Vagina (tissue), 2 donors: Measurements from ENCODE around the gene NRP2. TPM values are rescaled to one million over a fixed set of nuclear protein-coding genes. Genes with fewer than 3 reads are reported as not detected.

Experiments
- DNase-seq, 2 donors: peaks; one replicate each; pipeline ENCODE4 v3.0.0-alpha.2; 2017; ENCODE audit errors: extremely low spot score in 2 of 2
- H3K27ac ChIP-seq: fragments of 200-600 bp; sonication (generic); one replicate; pipeline ENCODE4 v1.5.1; 2019
- H3K27me3 ChIP-seq: fragments of 200-600 bp; sonication (generic); one replicate; pipeline ENCODE4 v1.5.1; 2019
- H3K36me3 ChIP-seq, 2 donors: fragments of 200-600 bp; sonication (generic); one replicate each; pipeline ENCODE4 v1.5.1; 2017 to 2019
- H3K4me1 ChIP-seq: fragments of 200-600 bp; sonication (generic); one replicate; pipeline ENCODE4 v1.5.1; 2019
- H3K4me3 ChIP-seq, 2 donors: fragments of 200-600 bp; sonication (generic); 1 replicate in 1 of 2; 2 replicates in 1 of 2; pipeline ENCODE4 v1.5.1; 2016 to 2019
- H3K9me3 ChIP-seq: fragments of 200-600 bp; sonication (generic); one replicate; pipeline ENCODE4 v1.5.1; 2019
- POLR2A ChIP-seq, 2 donors: fragments of 450-650 bp; IDR thresholded peaks; one replicate each; pipeline ENCODE4 v1.6.1; 2017; ENCODE audit warnings: antibody characterized with exemption in 2 of 2, mild to moderate bottlenecking in 2 of 2, moderate library complexity in 2 of 2
- POLR2AphosphoS5 ChIP-seq, 2 donors: sonication (generic); formaldehyde crosslinking; IDR thresholded peaks; one replicate each; pipeline ENCODE4 v1.9.0; 2017; ENCODE audit warnings: antibody characterized with exemption in 2 of 2, mild to moderate bottlenecking in 2 of 2, low read depth in 1 of 2; ENCODE audit not compliant: insufficient read depth in 1 of 2
- intact Hi-C: fragments of 100-400 bp; cut with DNase I; formaldehyde crosslinking; loops from one replicate; pipeline ENCODE4 v1.15.1; 2023
- total RNA-seq: library from RNA; depleted of rRNA; stranded (reverse); fragments of >200 nt; gene quantifications from one replicate; pipeline ENCODE4 v1.2.3, GENCODE V29; 2016
- TF ChIP-seq, protein P1 (sequence below), 3 experiments: fragments of 450-650 bp in 2 of 3; fragments of 200-600 bp in 1 of 3; sonication (generic) in 1 of 3; IDR thresholded peaks; one replicate each; pipeline ENCODE4 v1.5.1; 2017 to 2019; ENCODE audit warnings: antibody characterized with exemption in 3 of 3, mild to moderate bottlenecking in 2 of 3, moderate library complexity in 2 of 3

The NRP2 gene
- total RNA-seq, 1 donor from 2014 or later, result 65.6 TPM

DNA sequence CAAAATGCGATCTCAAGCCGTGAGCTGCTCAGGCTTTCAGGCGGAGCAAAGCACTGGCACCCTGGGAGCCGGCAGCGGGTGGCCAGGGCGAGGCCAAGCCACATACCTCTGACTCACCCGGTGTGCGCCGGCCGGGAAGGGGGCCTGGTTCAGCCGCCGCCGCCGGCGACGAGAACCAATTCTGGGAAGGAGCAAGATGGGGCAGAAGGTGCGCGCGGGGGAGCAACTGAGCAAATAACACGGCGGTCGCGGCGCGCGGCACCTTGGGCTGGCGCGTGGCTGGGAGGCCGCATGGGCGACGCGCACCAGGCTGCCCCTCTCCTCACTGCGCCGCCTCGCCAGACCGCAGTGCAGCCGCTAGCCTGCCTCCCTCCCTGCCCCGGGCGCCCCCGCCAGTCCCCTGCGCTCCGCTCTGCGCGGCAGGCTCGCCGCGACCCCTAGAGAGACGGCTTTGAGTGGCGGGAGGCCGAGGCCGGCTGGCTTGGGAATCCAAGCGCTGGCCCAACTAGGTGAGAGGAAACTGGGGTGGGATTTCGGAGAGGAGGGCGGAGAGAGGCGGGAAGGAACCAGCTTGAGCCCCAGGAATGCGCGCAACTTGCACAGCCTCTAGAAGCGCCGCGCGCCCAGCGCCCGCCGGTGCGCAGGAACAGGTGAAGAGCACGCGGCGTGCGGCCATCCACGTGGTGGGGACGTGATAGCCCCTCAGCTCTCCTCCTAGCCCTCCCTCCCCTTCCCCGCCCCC is 3.2 kb downstream of the NRP2 start:
- Histone ChIP-seq H3K36me3 (no peaks in the 10 kb centered on the region), H3K4me3 (peak overlapping the region; percentile 67 to 73), H3K27me3 (no peaks in the 10 kb centered on the region), H3K9me3 (no peaks in the 10 kb centered on the region), H3K4me1 (peaks cover 67% of the 10 kb centered on the region), H3K27ac (peak overlapping the region; percentile 89)
- intact Hi-C loops, result loop anchor here (10.0 kb wide), 1 partner anchor 1361 kb away; no protein-coding TSS in a partner anchor
- TF ChIP-seq POLR2A (IDR thresholded peaks at IDR 0.05), result no peak
- TF ChIP-seq, protein P1, sequence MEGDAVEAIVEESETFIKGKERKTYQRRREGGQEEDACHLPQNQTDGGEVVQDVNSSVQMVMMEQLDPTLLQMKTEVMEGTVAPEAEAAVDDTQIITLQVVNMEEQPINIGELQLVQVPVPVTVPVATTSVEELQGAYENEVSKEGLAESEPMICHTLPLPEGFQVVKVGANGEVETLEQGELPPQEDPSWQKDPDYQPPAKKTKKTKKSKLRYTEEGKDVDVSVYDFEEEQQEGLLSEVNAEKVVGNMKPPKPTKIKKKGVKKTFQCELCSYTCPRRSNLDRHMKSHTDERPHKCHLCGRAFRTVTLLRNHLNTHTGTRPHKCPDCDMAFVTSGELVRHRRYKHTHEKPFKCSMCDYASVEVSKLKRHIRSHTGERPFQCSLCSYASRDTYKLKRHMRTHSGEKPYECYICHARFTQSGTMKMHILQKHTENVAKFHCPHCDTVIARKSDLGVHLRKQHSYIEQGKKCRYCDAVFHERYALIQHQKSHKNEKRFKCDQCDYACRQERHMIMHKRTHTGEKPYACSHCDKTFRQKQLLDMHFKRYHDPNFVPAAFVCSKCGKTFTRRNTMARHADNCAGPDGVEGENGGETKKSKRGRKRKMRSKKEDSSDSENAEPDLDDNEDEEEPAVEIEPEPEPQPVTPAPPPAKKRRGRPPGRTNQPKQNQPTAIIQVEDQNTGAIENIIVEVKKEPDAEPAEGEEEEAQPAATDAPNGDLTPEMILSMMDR (IDR thresholded peaks at IDR 0.05), result no peak
- peak in 1 of 2 donors; percentile 35 for TF ChIP-seq POLR2AphosphoS5 (IDR thresholded peaks at IDR 0.05; ENCODE audit: insufficient read depth in 1 of 2, low read depth in 1 of 2)
- no peak for DNase-seq

DNA sequence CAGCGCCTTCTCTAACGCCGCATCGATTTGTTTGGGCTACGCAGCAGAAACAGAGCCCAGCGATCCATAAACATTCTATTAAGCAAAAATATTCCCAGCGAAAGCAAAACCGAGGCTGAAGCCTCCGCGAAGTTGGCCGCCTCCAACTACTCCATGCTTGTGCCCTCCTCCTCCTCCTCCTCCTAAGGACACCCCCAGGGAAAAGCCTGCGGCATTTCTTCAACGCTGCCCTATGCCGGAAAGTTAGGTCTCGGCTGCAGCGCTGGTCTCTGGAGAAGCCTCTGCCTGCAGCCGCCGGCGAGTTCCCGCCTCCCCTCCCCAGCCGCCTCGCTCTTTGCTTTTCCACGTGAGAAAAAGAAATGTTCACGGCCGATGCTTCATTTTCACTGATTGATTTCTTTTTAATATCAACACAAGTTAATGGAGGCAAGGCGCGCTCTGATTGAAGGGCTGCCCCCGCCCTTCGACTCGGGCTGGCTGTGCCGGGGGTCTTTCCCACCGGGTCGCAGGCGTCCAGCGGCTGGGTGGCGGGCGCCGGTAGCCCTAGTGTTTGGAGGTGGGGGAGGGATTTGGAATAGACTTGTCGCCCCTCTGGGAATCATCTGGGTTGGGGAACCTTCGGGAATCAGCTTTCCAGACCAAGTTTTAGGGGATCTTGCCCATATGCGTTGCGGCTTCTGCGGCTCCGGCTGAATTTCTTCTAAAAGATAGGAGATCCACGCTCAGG is 3.9 kb downstream of the NRP2 start:
- H3K4me1 ChIP-seq, result peaks cover 67% of the 10 kb centered on the region
- no peak for TF ChIP-seq POLR2A (IDR thresholded peaks at IDR 0.05)
- TF ChIP-seq, protein P1 (IDR thresholded peaks at IDR 0.05), result no peak
- TF ChIP-seq POLR2AphosphoS5 (IDR thresholded peaks at IDR 0.05; ENCODE audit: insufficient read depth in 1 of 2, low read depth in 1 of 2), result no peak
- no peaks in the 10 kb centered on the region for H3K36me3 ChIP-seq
- DNase-seq, result no peak
- intact Hi-C loops, result loop anchor here (10.0 kb wide), 1 partner anchor 1361 kb away; no protein-coding TSS in a partner anchor
- H3K9me3 ChIP-seq, result no peaks in the 10 kb centered on the region
- no peaks in the 10 kb centered on the region for H3K27me3 ChIP-seq
- peak overlapping the region; percentile 67 to 73 for H3K4me3 ChIP-seq
- H3K27ac ChIP-seq, result peak overlapping the region; percentile 89

DNA sequence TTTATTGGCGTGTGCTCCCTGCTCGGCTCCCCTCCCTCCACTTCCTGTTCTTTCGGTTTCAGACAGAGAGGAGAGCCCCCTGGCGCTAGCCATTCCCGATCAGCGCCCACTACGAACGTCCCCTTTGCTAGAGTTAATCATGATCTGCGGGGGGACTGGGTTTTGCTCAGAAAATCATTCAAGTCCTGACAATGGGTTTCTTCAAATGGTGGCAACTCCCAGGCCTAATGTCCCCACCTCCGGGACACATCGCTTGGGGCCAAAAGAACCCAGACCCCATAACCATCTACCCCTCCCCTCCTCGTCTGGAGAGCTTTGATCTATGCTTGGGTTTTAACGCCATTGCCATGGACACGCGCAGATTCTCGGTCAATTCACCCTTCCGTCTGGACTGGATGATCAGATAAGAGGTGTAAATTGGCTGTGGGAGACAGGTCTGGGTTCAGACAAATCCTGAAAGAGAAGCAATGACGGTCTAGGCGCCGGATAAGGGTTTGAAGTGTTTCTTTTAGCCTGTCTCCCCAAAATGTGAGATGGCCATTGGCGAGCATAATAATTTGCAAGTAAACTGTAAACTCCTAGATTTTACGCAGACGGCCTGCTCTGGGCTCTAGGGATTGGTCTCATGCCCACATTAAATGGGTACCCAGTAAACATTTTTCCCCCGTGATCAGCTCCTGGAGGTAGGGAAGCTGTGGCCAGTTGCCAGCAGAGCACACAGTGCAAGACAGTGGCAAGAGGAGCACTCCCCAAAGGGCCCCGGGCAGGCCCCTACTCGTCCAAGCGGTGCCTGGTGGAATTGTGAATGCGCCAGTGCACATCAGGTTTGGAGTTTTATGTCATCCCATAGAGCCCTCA is 4.7 kb downstream of the NRP2 start:
- DNase-seq, result peak in 1 of 2 donors; percentile 87
- Histone ChIP-seq H3K36me3 (no peaks in the 10 kb centered on the region), H3K27ac (peak overlapping the region; percentile 89), H3K27me3 (no peaks in the 10 kb centered on the region), H3K4me1 (peaks cover 61% of the 10 kb centered on the region), H3K4me3 (peak overlapping the region; percentile 67 to 73), H3K9me3 (no peaks in the 10 kb centered on the region)
- intact Hi-C loops, result loop anchor here (10.0 kb wide), 1 partner anchor 1362 kb away; no protein-coding TSS in a partner anchor
- TF ChIP-seq POLR2AphosphoS5 (IDR thresholded peaks at IDR 0.05; ENCODE audit: insufficient read depth in 1 of 2, low read depth in 1 of 2) (no peak), POLR2A (IDR thresholded peaks at IDR 0.05) (no peak)
- TF ChIP-seq, protein P1 (IDR thresholded peaks at IDR 0.05), result no peak

DNA sequence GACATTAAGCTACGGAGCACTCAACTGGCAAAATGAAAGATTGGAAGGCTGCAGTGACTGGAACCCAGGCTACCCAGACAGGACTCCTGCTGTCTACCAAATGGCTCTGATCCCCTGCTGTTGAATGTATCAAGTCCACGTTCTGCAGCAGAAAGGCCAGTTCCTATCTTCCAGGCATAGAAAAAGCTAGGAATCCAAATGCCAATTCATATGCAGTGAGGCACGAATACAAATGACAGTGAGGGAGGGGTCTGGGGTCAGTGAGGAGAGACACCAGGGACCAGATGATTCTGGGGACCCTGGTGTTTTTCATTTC is 5.3 kb downstream of the NRP2 start:
- Histone ChIP-seq H3K27ac (peak overlapping the region; percentile 89), H3K4me1 (peaks cover 59% of the 10 kb centered on the region), H3K9me3 (no peaks in the 10 kb centered on the region), H3K4me3 (peak overlapping the region; percentile 67 to 73), H3K36me3 (no peaks in the 10 kb centered on the region), H3K27me3 (no peaks in the 10 kb centered on the region)
- TF ChIP-seq, protein P1 (IDR thresholded peaks at IDR 0.05), result no peak
- no peak for TF ChIP-seq POLR2A (IDR thresholded peaks at IDR 0.05)
- no peak for TF ChIP-seq POLR2AphosphoS5 (IDR thresholded peaks at IDR 0.05; ENCODE audit: insufficient read depth in 1 of 2, low read depth in 1 of 2)
- DNase-seq, result no peak
- intact Hi-C loops, result loop anchor here (10.0 kb wide), 1 partner anchor 1363 kb away; no protein-coding TSS in a partner anchor
